ENCODE measurements around the gene C1QTNF5. TPM values are rescaled to one million over a fixed set of nuclear protein-coding genes. Genes with fewer than 3 reads are reported as not detected.

The C1QTNF5 gene
- total RNA-seq, 1 experiment from 2014 or later, result not detected

- CTCF ChIA-PET, result interaction anchor here (0.8 kb wide), 1 partner anchor 24 kb away, joined by 3 read pairs; no protein-coding TSS in a partner anchor
Observed at GRCh38 chr11:119350302-119350701, 9.6 kb upstream of the C1QTNF5 start.

GRCh38 chr11:119347940-119348605, 7.4 kb upstream of the C1QTNF5 start:
- Histone ChIP-seq H3K4me3 (ENCODE audit: low read depth in 2 of 2, low read length in 2 of 2) (no peak overlapping the region), H3K27me3 (ENCODE audit: control insufficient read depth, insufficient read depth, low read length) (no peaks in the 10 kb centered on the region), H3K4me1 (ENCODE audit: control insufficient read depth, insufficient read depth, low read length) (peaks cover 3% of the 10 kb centered on the region; the same call in 1 of the 2 replicates), H3K36me3 (ENCODE audit: control insufficient read depth, insufficient read depth, low read length) (no peaks in the 10 kb centered on the region), H3K9me3 (ENCODE audit: control insufficient read depth, insufficient read depth, low read depth, low read length) (no peaks in the 10 kb centered on the region), H3K27ac (ENCODE audit: low read length) (no peak overlapping the region)
- in situ Hi-C loops (cut with HindIII; ENCODE audit: low pct_unique_long_range_greater_than_20kb, low sequenced_read_pairs), result no loop called here
- DNase-seq (ENCODE audit: low read depth, low spot score) (no peak), ATAC-seq (no peak)
- no TSS peak for BruUV-seq (replicated peaks)
- no peak for TF ChIP-seq CTCF (IDR thresholded peaks at IDR 0.05)
- TF ChIP-seq REST (IDR thresholded peaks at IDR 0.05; ENCODE audit: insufficient read depth in 1 of 2, low read depth in 2 of 2, low read length in 1 of 2), result no peak
- no peak for TF ChIP-seq SIN3A (IDR thresholded peaks at IDR 0.05; ENCODE audit: borderline replicate concordance, insufficient read depth, low read depth, low read length)
- no peak for TF ChIP-seq POLR2AphosphoS5 (IDR thresholded peaks at IDR 0.05; ENCODE audit: low read depth, low read length)
- TF ChIP-seq TCF7L2 (IDR thresholded peaks at IDR 0.05; ENCODE audit: low read depth, low read length), result no peak
- ChIA-PET CTCF (interaction anchor here (0.5 to 1.5 kb wide), 3 partner anchors 10 to 987 kb away, joined by 4 to 5 read pairs (median 4); no protein-coding TSS in a partner anchor), POLR2A (interaction anchor here (0.7 kb wide), 1 partner anchor 65 kb away, joined by 3 read pairs; no protein-coding TSS in a partner anchor)
- intact Hi-C loops (cut with micrococcal nuclease; ENCODE audit: unreplicated experiment), result no loop called here

More at GRCh38 chr11:119350302-119350701, 9.6 kb upstream of the C1QTNF5 start:
- no peaks in the 10 kb centered on the region for H3K9me3 ChIP-seq (ENCODE audit: control insufficient read depth, insufficient read depth, low read depth, low read length)
- BruUV-seq (replicated peaks), result no TSS peak
- H3K27me3 ChIP-seq (ENCODE audit: control insufficient read depth, insufficient read depth, low read length), result no peaks in the 10 kb centered on the region
- no peak for DNase-seq (ENCODE audit: low read depth, low spot score)
- ATAC-seq, result no peak
- no peak for TF ChIP-seq POLR2AphosphoS5 (IDR thresholded peaks at IDR 0.05; ENCODE audit: low read depth, low read length)
- TF ChIP-seq SIN3A (IDR thresholded peaks at IDR 0.05; ENCODE audit: borderline replicate concordance, insufficient read depth, low read depth, low read length), result no peak
- TF ChIP-seq REST (IDR thresholded peaks at IDR 0.05; ENCODE audit: insufficient read depth in 1 of 2, low read depth in 2 of 2, low read length in 1 of 2), result no peak
- no peak for TF ChIP-seq CTCF (IDR thresholded peaks at IDR 0.05)
- in situ Hi-C loops (cut with HindIII; ENCODE audit: low pct_unique_long_range_greater_than_20kb, low sequenced_read_pairs), result no loop called here
- POLR2A ChIA-PET, result no interaction called here
- no peaks in the 10 kb centered on the region for H3K36me3 ChIP-seq (ENCODE audit: control insufficient read depth, insufficient read depth, low read length)
- no peak overlapping the region for H3K4me3 ChIP-seq (ENCODE audit: low read depth in 2 of 2, low read length in 2 of 2)
- H3K27ac ChIP-seq (ENCODE audit: low read length), result no peak overlapping the region
- intact Hi-C loops (cut with micrococcal nuclease; ENCODE audit: unreplicated experiment), result no loop called here
- H3K4me1 ChIP-seq (ENCODE audit: control insufficient read depth, insufficient read depth, low read length), result peaks cover 3% of the 10 kb centered on the region; the same call in 1 of the 2 replicates
